ENCODE measurements around the gene TRPM2.

The TRPM2 gene

DNA sequence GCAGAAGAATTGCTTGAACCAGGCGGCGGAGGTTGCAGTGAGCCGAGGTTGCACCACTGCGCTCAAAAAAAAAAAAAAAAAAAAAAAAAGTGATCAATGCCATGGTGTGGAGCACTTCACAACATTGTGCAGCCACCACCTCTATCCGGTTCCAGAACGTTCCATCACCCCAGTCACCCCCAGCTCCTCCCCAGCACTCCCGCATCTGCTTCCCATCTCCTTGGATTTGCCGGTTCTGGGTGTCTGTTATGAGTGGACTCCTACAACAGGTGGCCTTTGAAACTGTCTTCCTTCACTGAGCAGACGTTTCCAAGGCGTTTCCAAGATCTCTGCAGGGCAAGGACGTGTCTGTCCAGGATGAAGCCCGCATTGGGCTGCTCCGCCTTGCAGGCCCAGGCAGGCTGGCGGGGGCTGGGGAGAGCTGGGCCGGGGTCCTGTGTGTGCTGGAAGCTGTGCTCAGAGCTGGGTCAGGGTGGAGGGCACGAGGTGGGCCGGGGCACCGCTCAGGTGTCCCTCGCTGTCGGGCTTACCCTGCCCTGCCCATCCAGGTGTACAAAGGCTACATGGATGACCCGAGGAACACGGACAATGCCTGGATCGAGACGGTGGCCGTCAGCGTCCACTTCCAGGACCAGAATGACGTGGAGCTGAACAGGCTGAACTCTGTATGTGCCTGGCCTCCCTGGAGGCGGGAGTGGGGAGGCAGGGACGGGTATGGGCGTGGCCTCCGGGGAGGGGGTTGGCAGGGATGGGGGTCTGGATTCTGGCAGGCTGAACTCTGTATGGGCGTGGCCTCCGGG is 87.0 kb downstream of the TRPM2 start:
- no peak for DNase-seq
- no peak overlapping the region for H3K9ac ChIP-seq (ENCODE audit: low read length)
- no peak overlapping the region for H2BK5ac ChIP-seq (ENCODE audit: low read depth, low read length, poor library complexity)
- H3K79me1 ChIP-seq (ENCODE audit: low read length): no peaks in the 10 kb centered on the region
- no peak overlapping the region for H3K23ac ChIP-seq (ENCODE audit: low read length)
- no peak overlapping the region for H3K18ac ChIP-seq (ENCODE audit: low read length)
- no peak overlapping the region for H2BK12ac ChIP-seq (ENCODE audit: low read length)
- H4K12ac ChIP-seq (ENCODE audit: low read depth, low read length): no peak overlapping the region
- no peak overlapping the region for H3K4ac ChIP-seq (ENCODE audit: low read depth, low read length)
- no peaks in the 10 kb centered on the region for H3K79me2 ChIP-seq (ENCODE audit: control insufficient read depth, insufficient read depth, low read length, poor library complexity)
- no peak overlapping the region for H2AFZ ChIP-seq (ENCODE audit: insufficient read depth, low read length, poor library complexity)
- H3K36me3 ChIP-seq (ENCODE audit: control insufficient read depth in 1 of 2, insufficient read depth in 2 of 2, low read length in 2 of 2): no peaks in the 10 kb centered on the region
- H3K27me3 ChIP-seq (ENCODE audit: insufficient read depth, low read length): no peaks in the 10 kb centered on the region
- H3K4me1 ChIP-seq (ENCODE audit: control insufficient read depth in 1 of 2, insufficient read depth in 2 of 2, low read length in 2 of 2): no peaks in the 10 kb centered on the region
- no peak overlapping the region for H3K14ac ChIP-seq (ENCODE audit: low read length)
- H4K8ac ChIP-seq (ENCODE audit: low read depth, low read length): no peak overlapping the region
- H2BK120ac ChIP-seq (ENCODE audit: insufficient read depth, low read length, poor library complexity): no peak overlapping the region
- no peak overlapping the region for H2AK5ac ChIP-seq (ENCODE audit: low read length)
- no peak overlapping the region for H3K27ac ChIP-seq (ENCODE audit: low read depth, low read length)
- no peak overlapping the region for H4K91ac ChIP-seq (ENCODE audit: low read depth, low read length)
- no peak overlapping the region for H3K4me3 ChIP-seq (ENCODE audit: low read depth, low read length)
- H3K4me2 ChIP-seq (ENCODE audit: low read length): no peak overlapping the region
- WGBS (ENCODE audit: extremely low coverage, insufficient coverage, insufficient read length): no CpG with 5 or more reads among the region's 33 CpGs
- H3K9me3 ChIP-seq (ENCODE audit: insufficient read depth, low read depth, low read length): peaks cover 4% of the 10 kb centered on the region

DNA sequence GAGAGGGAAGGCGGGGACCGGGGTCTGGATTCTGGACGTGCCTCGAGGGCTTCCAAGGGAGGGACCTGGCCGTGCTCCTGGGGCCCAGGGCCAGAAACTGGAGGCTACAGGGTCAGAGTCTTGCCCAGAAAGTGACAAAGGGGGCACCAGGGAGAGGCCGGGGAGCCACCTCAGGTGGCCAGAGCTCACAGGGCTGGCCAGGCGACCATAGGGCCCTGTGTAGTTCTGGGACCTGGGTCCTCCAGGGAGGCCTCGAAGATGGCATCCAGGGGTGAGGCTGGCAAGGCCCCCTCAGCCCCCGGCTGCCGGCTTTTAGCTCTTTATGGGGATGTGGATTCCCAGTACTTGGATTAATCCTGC is 87.6 kb downstream of the TRPM2 start:
- Histone ChIP-seq H3K36me3 (ENCODE audit: control insufficient read depth in 1 of 2, insufficient read depth in 2 of 2, low read length in 2 of 2) (no peaks in the 10 kb centered on the region), H3K79me2 (ENCODE audit: control insufficient read depth, insufficient read depth, low read length, poor library complexity) (no peaks in the 10 kb centered on the region), H4K8ac (ENCODE audit: low read depth, low read length) (no peak overlapping the region), H2BK5ac (ENCODE audit: low read depth, low read length, poor library complexity) (no peak overlapping the region), H3K4me1 (ENCODE audit: control insufficient read depth in 1 of 2, insufficient read depth in 2 of 2, low read length in 2 of 2) (no peaks in the 10 kb centered on the region), H3K79me1 (ENCODE audit: low read length) (no peaks in the 10 kb centered on the region), H2BK120ac (ENCODE audit: insufficient read depth, low read length, poor library complexity) (no peak overlapping the region), H3K18ac (ENCODE audit: low read length) (no peak overlapping the region), H3K4ac (ENCODE audit: low read depth, low read length) (no peak overlapping the region), H3K23ac (ENCODE audit: low read length) (no peak overlapping the region), H4K12ac (ENCODE audit: low read depth, low read length) (no peak overlapping the region), H2AK5ac (ENCODE audit: low read length) (no peak overlapping the region), H4K91ac (ENCODE audit: low read depth, low read length) (no peak overlapping the region), H2AFZ (ENCODE audit: insufficient read depth, low read length, poor library complexity) (no peak overlapping the region), H3K9ac (ENCODE audit: low read length) (no peak overlapping the region), H3K27ac (ENCODE audit: low read depth, low read length) (no peak overlapping the region), H3K4me3 (ENCODE audit: low read depth, low read length) (no peak overlapping the region), H2BK12ac (ENCODE audit: low read length) (no peak overlapping the region), H3K4me2 (ENCODE audit: low read length) (no peak overlapping the region), H3K27me3 (ENCODE audit: insufficient read depth, low read length) (no peaks in the 10 kb centered on the region), H3K9me3 (ENCODE audit: insufficient read depth, low read depth, low read length) (peaks cover 4% of the 10 kb centered on the region), H3K14ac (ENCODE audit: low read length) (no peak overlapping the region)
- DNase-seq: no peak
- WGBS (ENCODE audit: extremely low coverage, insufficient coverage, insufficient read length): no CpG with 5 or more reads among the region's 10 CpGs

DNA sequence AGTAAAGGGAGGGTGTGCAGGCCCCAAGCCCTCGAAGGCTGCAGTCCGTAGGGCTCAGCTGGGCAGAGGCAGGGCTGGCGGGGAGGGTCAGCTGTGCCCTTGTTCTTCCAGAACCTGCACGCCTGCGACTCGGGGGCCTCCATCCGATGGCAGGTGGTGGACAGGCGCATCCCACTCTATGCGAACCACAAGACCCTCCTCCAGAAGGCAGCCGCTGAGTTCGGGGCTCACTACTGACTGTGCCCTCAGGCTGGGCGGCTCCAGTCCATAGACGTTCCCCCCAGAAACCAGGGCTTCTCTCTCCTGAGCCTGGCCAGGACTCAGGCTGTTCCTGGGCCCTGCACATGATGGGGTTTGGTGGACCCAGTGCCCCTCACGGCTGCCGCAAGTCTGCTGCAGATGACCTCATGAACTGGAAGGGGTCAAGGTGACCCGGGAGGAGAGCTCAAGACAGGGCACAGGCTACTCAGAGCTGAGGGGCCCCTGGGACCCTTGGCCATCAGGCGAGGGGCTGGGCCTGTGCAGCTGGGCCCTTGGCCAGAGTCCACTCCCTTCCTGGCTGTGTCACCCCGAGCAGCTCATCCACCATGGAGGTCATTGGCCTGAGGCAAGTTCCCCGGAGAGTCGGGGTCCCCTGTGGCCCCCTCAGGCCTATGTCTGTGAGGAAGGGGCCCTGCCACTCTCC is 88.3 kb downstream of the TRPM2 start:
- Histone ChIP-seq H3K23ac (ENCODE audit: low read length) (no peak overlapping the region), H3K9me3 (ENCODE audit: insufficient read depth, low read depth, low read length) (peaks cover 4% of the 10 kb centered on the region), H4K91ac (ENCODE audit: low read depth, low read length) (no peak overlapping the region)

DNA sequence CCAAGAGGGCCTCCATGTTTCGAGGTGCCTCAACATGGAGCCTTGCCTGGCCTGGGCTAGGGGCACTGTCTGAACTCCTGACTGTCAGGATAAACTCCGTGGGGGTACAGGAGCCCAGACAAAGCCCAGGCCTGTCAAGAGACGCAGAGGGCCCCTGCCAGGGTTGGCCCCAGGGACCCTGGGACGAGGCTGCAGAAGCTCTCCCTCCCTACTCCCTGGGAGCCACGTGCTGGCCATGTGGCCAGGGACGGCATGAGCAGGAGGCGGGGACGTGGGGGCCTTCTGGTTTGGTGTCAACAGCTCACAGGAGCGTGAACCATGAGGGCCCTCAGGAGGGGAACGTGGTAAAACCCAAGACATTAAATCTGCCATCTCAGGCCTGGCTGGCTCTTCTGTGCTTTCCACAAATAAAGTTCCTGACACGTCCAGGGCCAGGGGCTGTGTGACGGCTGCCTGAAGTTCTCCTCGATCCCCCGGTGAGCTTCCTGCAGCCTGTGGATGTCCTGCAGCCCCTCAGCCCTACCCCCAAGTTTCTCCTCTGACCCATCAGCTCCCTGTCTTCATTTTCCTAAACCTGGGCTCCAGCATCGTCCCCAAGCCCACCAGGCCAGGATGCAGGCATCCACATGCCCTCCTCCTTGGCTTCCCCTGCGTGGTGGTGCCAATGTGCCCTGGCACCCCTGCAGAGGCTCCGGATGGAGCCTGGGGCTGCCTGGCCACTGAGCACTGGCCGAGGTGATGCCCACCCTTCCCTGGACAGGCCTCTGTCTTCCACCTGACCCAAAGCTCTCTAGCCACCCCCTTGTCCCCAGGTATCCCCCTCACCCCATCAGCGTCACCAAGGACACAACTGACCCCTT is 89.1 kb downstream of the TRPM2 start:
- Histone ChIP-seq H2BK120ac (ENCODE audit: insufficient read depth, low read length, poor library complexity) (no peak overlapping the region), H2AK5ac (ENCODE audit: low read length) (no peak overlapping the region), H3K9ac (ENCODE audit: low read length) (no peak overlapping the region), H4K91ac (ENCODE audit: low read depth, low read length) (no peak overlapping the region), H3K14ac (ENCODE audit: low read length) (no peak overlapping the region), H3K4ac (ENCODE audit: low read depth, low read length) (no peak overlapping the region), H2BK12ac (ENCODE audit: low read length) (no peak overlapping the region), H3K27ac (ENCODE audit: low read depth, low read length) (no peak overlapping the region), H3K79me2 (ENCODE audit: control insufficient read depth, insufficient read depth, low read length, poor library complexity) (no peaks in the 10 kb centered on the region), H3K79me1 (ENCODE audit: low read length) (no peaks in the 10 kb centered on the region), H3K27me3 (ENCODE audit: insufficient read depth, low read length) (no peaks in the 10 kb centered on the region), H3K9me3 (ENCODE audit: insufficient read depth, low read depth, low read length) (peaks cover 4% of the 10 kb centered on the region), H2AFZ (ENCODE audit: insufficient read depth, low read length, poor library complexity) (no peak overlapping the region), H3K36me3 (ENCODE audit: control insufficient read depth in 1 of 2, insufficient read depth in 2 of 2, low read length in 2 of 2) (no peaks in the 10 kb centered on the region), H3K23ac (ENCODE audit: low read length) (no peak overlapping the region), H4K12ac (ENCODE audit: low read depth, low read length) (no peak overlapping the region), H3K4me3 (ENCODE audit: low read depth, low read length) (no peak overlapping the region), H3K4me1 (ENCODE audit: control insufficient read depth in 1 of 2, insufficient read depth in 2 of 2, low read length in 2 of 2) (no peaks in the 10 kb centered on the region), H3K4me2 (ENCODE audit: low read length) (no peak overlapping the region), H3K18ac (ENCODE audit: low read length) (no peak overlapping the region), H2BK5ac (ENCODE audit: low read depth, low read length, poor library complexity) (no peak overlapping the region), H4K8ac (ENCODE audit: low read depth, low read length) (no peak overlapping the region)
- WGBS (ENCODE audit: extremely low coverage, insufficient coverage, insufficient read length): no CpG with 5 or more reads among the region's 19 CpGs
- DNase-seq: no peak

More for the DNA sequence above, 88.3 kb downstream of the TRPM2 start:
- Histone ChIP-seq H3K27ac (ENCODE audit: low read depth, low read length) (no peak overlapping the region), H3K4me2 (ENCODE audit: low read length) (no peak overlapping the region), H2AFZ (ENCODE audit: insufficient read depth, low read length, poor library complexity) (no peak overlapping the region), H2BK12ac (ENCODE audit: low read length) (no peak overlapping the region), H3K36me3 (ENCODE audit: control insufficient read depth in 1 of 2, insufficient read depth in 2 of 2, low read length in 2 of 2) (no peaks in the 10 kb centered on the region), H4K8ac (ENCODE audit: low read depth, low read length) (no peak overlapping the region), H3K18ac (ENCODE audit: low read length) (no peak overlapping the region), H2BK120ac (ENCODE audit: insufficient read depth, low read length, poor library complexity) (no peak overlapping the region), H2BK5ac (ENCODE audit: low read depth, low read length, poor library complexity) (no peak overlapping the region), H3K14ac (ENCODE audit: low read length) (no peak overlapping the region), H3K9ac (ENCODE audit: low read length) (no peak overlapping the region), H3K27me3 (ENCODE audit: insufficient read depth, low read length) (no peaks in the 10 kb centered on the region), H3K4me3 (ENCODE audit: low read depth, low read length) (no peak overlapping the region), H3K79me2 (ENCODE audit: control insufficient read depth, insufficient read depth, low read length, poor library complexity) (no peaks in the 10 kb centered on the region), H3K79me1 (ENCODE audit: low read length) (no peaks in the 10 kb centered on the region), H4K12ac (ENCODE audit: low read depth, low read length) (no peak overlapping the region), H2AK5ac (ENCODE audit: low read length) (no peak overlapping the region), H3K4me1 (ENCODE audit: control insufficient read depth in 1 of 2, insufficient read depth in 2 of 2, low read length in 2 of 2) (no peaks in the 10 kb centered on the region), H3K4ac (ENCODE audit: low read depth, low read length) (no peak overlapping the region)
- no CpG with 5 or more reads among the region's 20 CpGs for WGBS (ENCODE audit: extremely low coverage, insufficient coverage, insufficient read length)
- no peak for DNase-seq
